CD8-positive, alpha-beta memory T cell (primary cell): ENCODE data around the gene FUT7. TPM values are rescaled to one million over a fixed set of nuclear protein-coding genes. Genes with fewer than 3 reads are reported as not detected.

Source experiments
- CTCF ChIA-PET: fragments of 350-600 bp; sonication (Branson Sonifier 250); formaldehyde crosslinking; loops from one replicate; lab custom pipeline; 2021; ENCODE audit warnings: antibody characterized with exemption; lab: Charles Lee
- POLR2A ChIA-PET: fragments of 350-600 bp; sonication (Branson Sonifier 250); formaldehyde crosslinking; loops from one replicate; lab custom pipeline; 2021; ENCODE audit warnings: antibody characterized with exemption; lab: Charles Lee
- DNase-seq, 5 donors: peaks; one replicate each; pipeline versions ENCODE4 v3.0.0 to v3.0.0-alpha.2; 2020 to 2022; ENCODE audit warnings: mixed read lengths in 1 of 5
- H3K27ac ChIP-seq: one replicate; pipeline ENCODE4 v1.7.0; 2013; ENCODE audit warnings: low read depth, mild to moderate bottlenecking, low read length, moderate library complexity
- H3K27me3 ChIP-seq: 2 replicates; pipeline ENCODE4 v1.7.0; 2013; ENCODE audit warnings: low read length, mild to moderate bottlenecking; ENCODE audit not compliant: insufficient read depth, poor library complexity, severe bottlenecking
- H3K36me3 ChIP-seq: 2 replicates; pipeline ENCODE4 v1.7.0; 2013; ENCODE audit warnings: mild to moderate bottlenecking, low read length, moderate library complexity; ENCODE audit not compliant: insufficient read depth
- H3K4me1 ChIP-seq: 2 replicates; pipeline ENCODE4 v1.7.0; 2013; ENCODE audit warnings: mild to moderate bottlenecking, low read length, moderate library complexity; ENCODE audit not compliant: insufficient read depth
- H3K4me3 ChIP-seq: 2 replicates; pipeline ENCODE4 v1.7.0; 2013; ENCODE audit warnings: mild to moderate bottlenecking, low read length
- H3K9me3 ChIP-seq: 2 replicates; pipeline ENCODE4 v1.7.0; 2013; ENCODE audit warnings: mild to moderate bottlenecking, low read length
- H3K27ac Mint-ChIP-seq, 8 donors: one replicate each; pipeline ENCODE4 v1.8.0; 2020 to 2021; ENCODE audit warnings: mixed read lengths in 8 of 8, mild to moderate bottlenecking in 6 of 8, inconsistent platforms in 3 of 8, moderate library complexity in 3 of 8
- H3K27me3 Mint-ChIP-seq, 2 donors: one replicate each; pipeline ENCODE4 v1.8.0; 2020 to 2021; ENCODE audit warnings: mixed read lengths in 2 of 2, mild to moderate bottlenecking in 1 of 2, moderate library complexity in 1 of 2
- H3K36me3 Mint-ChIP-seq, 3 donors: one replicate each; pipeline ENCODE4 v1.8.0; 2020 to 2021; ENCODE audit warnings: mixed read lengths in 3 of 3, inconsistent platforms in 1 of 3, mild to moderate bottlenecking in 1 of 3
- H3K4me1 Mint-ChIP-seq, 3 donors: one replicate each; pipeline ENCODE4 v1.8.0; 2020 to 2021; ENCODE audit warnings: mixed read lengths in 3 of 3, inconsistent platforms in 1 of 3, mild to moderate bottlenecking in 1 of 3
- H3K4me3 Mint-ChIP-seq, 7 donors: one replicate each; pipeline ENCODE4 v1.8.0; 2020 to 2021; ENCODE audit warnings: mixed read lengths in 7 of 7, mild to moderate bottlenecking in 6 of 7, moderate library complexity in 4 of 7, inconsistent platforms in 2 of 7
- H3K9me3 Mint-ChIP-seq, 5 donors: one replicate each; pipeline ENCODE4 v1.8.0; 2020 to 2022; ENCODE audit warnings: mixed read lengths in 5 of 5, mild to moderate bottlenecking in 3 of 5, moderate library complexity in 2 of 5, inconsistent platforms in 1 of 5
- polyA plus RNA-seq: library from polyadenylated mRNA; unstranded; fragments of 300-500 nt; fragmentation: Illumina TruSeq; gene quantifications from one replicate; pipeline ENCODE4 v1.2.3, GENCODE V29; 2021
- total RNA-seq, 2 experiments: library from RNA; stranded (reverse); gene quantifications; one replicate each; pipeline ENCODE4 v1.2.3, GENCODE V29; 2021

The FUT7 gene
- total RNA-seq (under 1 TPM; 0.57 to 0.82 TPM), polyA plus RNA-seq (28.7 TPM)

DNA sequence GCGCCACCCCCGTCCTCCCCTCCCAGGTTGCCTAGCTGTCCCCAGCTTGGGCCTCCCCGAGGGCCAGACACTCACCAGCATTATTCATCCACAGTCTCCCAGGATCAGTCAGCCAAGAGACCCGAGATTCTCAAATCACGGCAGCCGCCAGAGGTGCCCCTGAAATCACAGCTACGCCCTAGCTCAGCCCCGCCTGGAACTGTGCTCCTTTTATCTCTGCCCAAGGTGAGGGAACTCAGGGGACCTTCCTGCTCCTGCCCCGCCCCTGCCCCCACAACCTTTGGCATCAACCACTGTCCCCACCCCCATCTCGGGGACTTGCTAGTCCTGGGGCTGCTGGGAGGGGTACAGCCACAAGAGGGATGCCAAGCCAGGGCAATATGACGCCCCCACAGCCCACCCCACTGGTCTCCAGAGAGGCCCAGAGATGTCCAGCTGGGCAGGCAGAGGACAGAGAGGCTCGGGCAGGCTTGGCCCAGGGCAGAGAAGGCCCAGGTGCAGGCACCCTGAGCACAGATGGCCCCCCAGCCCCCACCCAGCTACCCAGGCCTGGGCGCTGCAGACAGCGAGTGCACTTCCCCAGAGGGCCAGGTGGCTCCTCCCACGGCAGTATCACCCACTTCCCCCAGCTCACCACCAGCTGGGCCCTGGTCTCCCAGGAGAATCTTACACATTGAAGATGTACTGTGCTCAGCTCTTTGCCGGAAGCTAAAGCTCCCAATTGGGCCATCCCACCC, at the start of gene FUT7:
FUT7 (minus strand) TSS at position 185 of the 737 bp plus-strand sequence; CDS start at position 88, 97 bp downstream.
- Mint-ChIP-seq H3K4me1 (peaks cover 44 to 65% (median 50%) of the 10 kb centered on the region in 3 donors), H3K27me3 (no peaks in the 10 kb centered on the region), H3K36me3 (peaks cover 0 to 1% (median 0%) of the 10 kb centered on the region in 3 donors), H3K27ac (peak within 1 kb of the TSS; percentile 77 to 98 (median 90)), H3K9me3 (no peaks in the 10 kb centered on the region), H3K4me3 (peak within 1 kb of the TSS; percentile 70 to 95 (median 90))
- peak within 1 kb of the TSS; percentile 74 for H3K4me3 ChIP-seq
- ChIA-PET POLR2A (interaction anchor here (0.6 to 0.7 kb wide), 2 partner anchors 39 kb away, joined by 3 to 4 read pairs; partner anchors contain the start of gene SAPCD2), CTCF (interaction anchor here (0.9 to 8.9 kb wide), 9 partner anchors 15 to 240 kb away, joined by 3 to 159 read pairs (median 6); partner anchors contain the start of genes C8G, CLIC3, FBXW5 and MAN1B1)
- H3K4me1 ChIP-seq = peaks cover 59% of the 10 kb centered on the region
- no peak within 1 kb of the TSS for H3K27ac ChIP-seq
- H3K9me3 ChIP-seq = no peaks in the 10 kb centered on the region
- no peaks in the 10 kb centered on the region for H3K27me3 ChIP-seq
- peak in 3 of 5 donors; percentile 24 to 39 (median 36) for DNase-seq
- no peaks in the 10 kb centered on the region for H3K36me3 ChIP-seq

- POLR2A ChIA-PET = no interaction called here
- Mint-ChIP-seq H3K9me3 (no peaks in the 10 kb centered on the region), H3K27ac (no peak overlapping the region), H3K4me3 (peak overlapping the region in 1 of 7 donors; percentile 46), H3K36me3 (peaks cover 0 to 20% (median 0%) of the 10 kb centered on the region in 3 donors), H3K4me1 (peaks cover 2 to 10% (median 4%) of the 10 kb centered on the region in 3 donors), H3K27me3 (no peaks in the 10 kb centered on the region)
- Histone ChIP-seq H3K36me3 (peaks cover 3% of the 10 kb centered on the region), H3K4me3 (no peak overlapping the region), H3K27me3 (no peaks in the 10 kb centered on the region), H3K4me1 (peaks cover 9% of the 10 kb centered on the region), H3K27ac (no peak overlapping the region), H3K9me3 (no peaks in the 10 kb centered on the region)
- no peak for DNase-seq
- CTCF ChIA-PET = interaction anchor here (0.8 to 1.3 kb wide), 2 partner anchors 13 kb away, joined by 3 to 5 read pairs; no protein-coding TSS in a partner anchor
These were observed 48.6 kb upstream of the FUT7 start for GRCh38 chr9:137080260-137081122.

- Histone ChIP-seq H3K4me1 (peaks cover 7% of the 10 kb centered on the region), H3K27ac (no peak overlapping the region), H3K4me3 (no peak overlapping the region), H3K27me3 (no peaks in the 10 kb centered on the region), H3K9me3 (no peaks in the 10 kb centered on the region), H3K36me3 (peaks cover 3% of the 10 kb centered on the region)
- no peaks in the 10 kb centered on the region for H3K9me3 Mint-ChIP-seq
- CTCF ChIA-PET = interaction anchor here (1.3 to 1.4 kb wide), 2 partner anchors 9 to 12 kb away, joined by 4 to 5 read pairs; partner anchors contain the start of gene SAPCD2
- H3K36me3 Mint-ChIP-seq = peaks cover 0 to 20% (median 0%) of the 10 kb centered on the region in 3 donors
- peaks cover 0 to 5% (median 2%) of the 10 kb centered on the region in 3 donors for H3K4me1 Mint-ChIP-seq
- H3K27ac Mint-ChIP-seq = no peak overlapping the region
- peak overlapping the region in 5 of 7 donors; percentile 43 to 81 (median 45) for H3K4me3 Mint-ChIP-seq
- DNase-seq = no peak
- no peaks in the 10 kb centered on the region for H3K27me3 Mint-ChIP-seq
- POLR2A ChIA-PET = no interaction called here
These were observed 47.5 kb upstream of the FUT7 start for GRCh38 chr9:137079401-137079787.

DNA sequence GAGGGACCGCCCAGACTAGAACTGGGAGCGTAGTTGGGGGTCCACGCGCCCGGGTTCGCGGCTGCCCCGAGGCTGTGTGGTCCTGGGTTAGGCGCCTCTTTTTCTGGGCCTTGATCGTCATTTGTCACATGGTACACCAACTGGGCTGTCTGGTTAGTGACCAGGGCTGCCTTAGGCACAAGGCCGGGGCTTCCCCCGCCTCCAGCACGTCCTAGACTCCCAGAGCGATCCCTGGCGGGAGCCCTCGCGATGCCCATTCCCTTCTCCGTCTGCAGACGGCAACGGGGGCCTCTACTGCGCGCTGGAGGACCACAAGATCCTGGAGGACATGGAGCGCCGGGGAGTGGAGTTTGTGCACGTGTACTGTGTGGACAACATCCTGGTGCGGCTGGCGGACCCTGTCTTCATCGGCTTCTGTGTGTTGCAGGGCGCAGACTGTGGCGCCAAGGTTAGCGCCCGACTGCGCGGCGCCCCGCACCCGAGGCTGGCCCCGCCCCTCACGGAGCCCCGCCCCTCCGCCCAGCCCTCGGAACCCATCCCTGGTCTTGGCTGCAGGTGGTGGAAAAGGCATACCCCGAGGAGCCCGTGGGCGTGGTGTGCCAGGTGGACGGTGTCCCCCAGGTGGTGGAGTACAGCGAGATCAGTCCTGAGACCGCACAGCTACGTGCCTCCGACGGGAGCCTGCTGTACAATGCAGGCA, 47.0 kb upstream of the FUT7 start:
- Histone ChIP-seq H3K9me3 (no peaks in the 10 kb centered on the region), H3K36me3 (peaks cover 3% of the 10 kb centered on the region), H3K27me3 (no peaks in the 10 kb centered on the region), H3K27ac (no peak overlapping the region), H3K4me1 (peaks cover 7% of the 10 kb centered on the region), H3K4me3 (peak overlapping the region; percentile 47)
- no peaks in the 10 kb centered on the region for H3K9me3 Mint-ChIP-seq
- peaks cover 0 to 5% (median 2%) of the 10 kb centered on the region in 3 donors for H3K4me1 Mint-ChIP-seq
- no peak for DNase-seq
- ChIA-PET POLR2A (no interaction called here), CTCF (interaction anchor here (1.1 to 1.4 kb wide), 3 partner anchors 8 to 12 kb away, joined by 3 to 4 read pairs (median 3); partner anchors contain the start of gene SAPCD2)
- H3K4me3 Mint-ChIP-seq = peak overlapping the region; percentile 37 to 91 (median 46)
- peak overlapping the region in 1 of 8 donors; percentile 61 for H3K27ac Mint-ChIP-seq
- no peaks in the 10 kb centered on the region for H3K27me3 Mint-ChIP-seq
- peaks cover 0 to 19% (median 0%) of the 10 kb centered on the region in 3 donors for H3K36me3 Mint-ChIP-seq

DNA sequence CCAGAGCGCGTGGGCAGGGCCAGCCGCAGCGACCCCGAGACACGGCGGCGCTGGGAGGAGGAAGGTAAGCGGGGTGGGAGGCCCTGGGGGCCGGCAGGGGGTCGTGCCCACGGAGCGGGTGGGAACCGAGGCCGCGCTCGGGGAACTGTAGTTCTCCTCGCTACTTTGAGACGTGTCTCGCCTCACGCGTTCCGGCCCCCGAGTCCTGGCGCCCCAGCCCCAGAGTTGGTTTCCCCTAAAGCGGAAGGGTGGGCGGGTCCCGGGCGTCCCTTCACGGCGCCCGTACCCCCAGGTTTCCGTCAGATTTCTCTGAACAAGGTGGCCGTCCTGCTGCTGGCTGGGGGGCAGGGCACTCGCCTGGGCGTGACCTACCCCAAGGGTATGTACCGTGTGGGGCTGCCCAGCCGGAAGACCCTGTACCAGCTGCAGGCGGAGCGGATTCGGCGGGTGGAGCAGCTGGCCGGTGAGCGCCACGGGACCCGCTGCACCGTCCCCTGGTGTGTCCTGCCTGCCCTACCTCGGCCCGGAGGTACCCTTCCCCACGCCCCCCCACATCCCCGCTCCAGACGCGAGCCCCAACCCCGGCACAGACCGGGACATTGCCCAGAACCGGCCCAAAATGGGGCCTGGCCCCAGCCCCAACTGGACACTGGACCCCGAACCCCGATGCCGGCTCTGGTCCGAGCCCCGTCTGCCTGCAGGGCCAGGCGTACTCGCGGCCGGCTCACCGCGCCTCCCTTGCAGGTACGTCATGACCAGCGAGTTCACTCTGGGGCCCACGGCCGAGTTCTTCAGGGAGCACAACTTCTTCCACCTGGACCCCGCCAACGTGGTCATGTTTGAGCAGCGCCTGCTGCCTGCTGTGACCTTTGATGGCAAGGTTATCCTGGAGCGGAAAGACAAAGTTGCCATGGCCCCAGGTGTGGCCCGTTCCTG, 46.1 kb upstream of the FUT7 start:
- H3K36me3 Mint-ChIP-seq = peaks cover 0 to 17% (median 0%) of the 10 kb centered on the region in 3 donors
- peak overlapping the region; percentile 73 to 91 (median 76) for H3K4me3 Mint-ChIP-seq
- Histone ChIP-seq H3K27me3 (no peaks in the 10 kb centered on the region), H3K4me1 (peaks cover 7% of the 10 kb centered on the region), H3K27ac (no peak overlapping the region), H3K9me3 (no peaks in the 10 kb centered on the region), H3K36me3 (peaks cover 3% of the 10 kb centered on the region), H3K4me3 (peak overlapping the region; percentile 47)
- H3K27me3 Mint-ChIP-seq = no peaks in the 10 kb centered on the region
- CTCF ChIA-PET = interaction anchor here (1.1 to 2.1 kb wide), 4 partner anchors 10 to 235 kb away, joined by 3 to 13 read pairs (median 3); no protein-coding TSS in a partner anchor
- peak; percentile 31 to 68 (median 41) for DNase-seq
- H3K27ac Mint-ChIP-seq = peak overlapping the region in 1 of 8 donors; percentile 68
- H3K9me3 Mint-ChIP-seq = no peaks in the 10 kb centered on the region
- POLR2A ChIA-PET = interaction anchor here (0.6 to 2.6 kb wide), 4 partner anchors 8 to 52 kb away, joined by 3 to 14 read pairs (median 3); partner anchors contain the start of gene MAN1B1
- H3K4me1 Mint-ChIP-seq = peaks cover 0 to 5% (median 2%) of the 10 kb centered on the region in 3 donors

DNA sequence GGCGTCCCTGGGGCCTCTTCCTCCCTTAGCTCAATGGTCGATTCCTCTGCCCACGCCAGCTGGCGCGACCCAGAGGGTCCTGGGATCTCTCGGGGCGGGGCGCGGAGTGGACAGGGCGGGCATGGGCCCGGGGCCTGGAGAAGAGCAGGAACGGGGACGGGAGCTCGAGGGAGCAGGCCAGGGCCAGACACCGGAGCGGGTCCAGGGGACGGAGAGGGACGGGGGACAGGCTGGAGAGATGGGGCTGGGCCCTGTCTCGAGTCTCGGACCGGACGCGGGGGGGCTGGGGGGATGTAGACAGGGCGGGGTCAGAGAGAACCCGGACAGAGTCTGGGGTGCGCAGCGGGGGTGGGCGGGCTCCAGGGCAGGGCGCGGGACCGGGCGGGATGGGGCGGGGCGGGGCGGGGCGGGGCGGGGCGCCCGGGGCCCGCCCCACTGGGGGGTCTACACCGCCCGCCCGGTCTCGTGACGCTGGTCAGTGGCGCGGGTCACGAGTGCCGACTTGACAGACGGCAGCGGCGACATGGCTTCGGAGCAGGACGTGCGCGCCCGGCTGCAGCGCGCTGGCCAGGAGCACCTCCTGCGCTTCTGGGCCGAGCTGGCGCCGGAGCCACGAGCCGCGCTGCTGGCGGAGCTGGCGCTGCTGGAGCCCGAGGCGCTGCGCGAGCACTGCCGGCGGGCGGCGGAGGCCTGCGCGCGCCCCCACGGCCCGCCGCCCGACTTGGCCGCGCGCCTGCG, 45.3 kb upstream of the FUT7 start, which contains the start of gene UAP1L1:
UAP1L1 (plus strand) TSS at position 508 of the 738 bp plus-strand sequence; CDS start at position 524, 16 bp downstream.
- H3K4me1 ChIP-seq = peaks cover 7% of the 10 kb centered on the region
- H3K27ac Mint-ChIP-seq = peak within 1 kb of the TSS in 3 of 8 donors; percentile 52 to 79 (median 68)

More for the DNA sequence above, 45.3 kb upstream of the FUT7 start, which contains the start of gene UAP1L1:
- H3K27me3 ChIP-seq = no peaks in the 10 kb centered on the region
- ChIA-PET POLR2A (interaction anchor here (0.6 to 2.6 kb wide), 4 partner anchors 9 to 52 kb away, joined by 3 to 14 read pairs (median 3); partner anchors contain the start of gene MAN1B1), CTCF (interaction anchor here (0.9 to 2.7 kb wide), 5 partner anchors 9 to 234 kb away, joined by 3 to 13 read pairs (median 8); partner anchors contain the start of genes MAN1B1, NPDC1 and TUBB4B)
- Mint-ChIP-seq H3K36me3 (peaks cover 0 to 14% (median 0%) of the 10 kb centered on the region in 3 donors), H3K4me3 (peak within 1 kb of the TSS; percentile 73 to 91 (median 76)), H3K9me3 (no peaks in the 10 kb centered on the region), H3K27me3 (no peaks in the 10 kb centered on the region), H3K4me1 (peaks cover 0 to 5% (median 2%) of the 10 kb centered on the region in 3 donors)
- peaks cover 3% of the 10 kb centered on the region for H3K36me3 ChIP-seq
- no peak within 1 kb of the TSS for H3K27ac ChIP-seq
- peak; percentile 50 to 79 (median 63) for DNase-seq
- H3K9me3 ChIP-seq = no peaks in the 10 kb centered on the region
- peak within 1 kb of the TSS; percentile 47 for H3K4me3 ChIP-seq
